Osteocyte (in vitro differentiated cells): Measurements from ENCODE around the gene SYNDIG1. TPM values are rescaled to one million over a fixed set of nuclear protein-coding genes. Genes with fewer than 3 reads are reported as not detected.
A peak's percentile ranks its signal among the peaks of the same experiment; 100 is the strongest.

Experiments
- DNase-seq: peaks from one replicate; pipeline ENCODE4 v3.0.0; 2021; ENCODE audit warnings: mixed read lengths; ENCODE audit not compliant: unreplicated experiment; ENCODE audit errors: extremely low spot score
- H3K27ac Mint-ChIP-seq: one replicate; pipeline ENCODE4 v1.8.0; 2021; ENCODE audit warnings: mild to moderate bottlenecking, mixed read lengths; ENCODE audit not compliant: unreplicated experiment
- H3K27me3 Mint-ChIP-seq: one replicate; pipeline ENCODE4 v1.8.0; 2021; ENCODE audit warnings: mixed read lengths; ENCODE audit not compliant: unreplicated experiment
- H3K36me3 Mint-ChIP-seq: one replicate; pipeline ENCODE4 v1.8.0; 2021; ENCODE audit warnings: mixed read lengths; ENCODE audit not compliant: unreplicated experiment
- H3K4me1 Mint-ChIP-seq: one replicate; pipeline ENCODE4 v1.8.0; 2021; ENCODE audit warnings: mixed read lengths; ENCODE audit not compliant: unreplicated experiment
- H3K4me3 Mint-ChIP-seq: one replicate; pipeline ENCODE4 v1.8.0; 2021; ENCODE audit warnings: mild to moderate bottlenecking, moderate library complexity, mixed read lengths; ENCODE audit not compliant: unreplicated experiment
- H3K9me3 Mint-ChIP-seq: one replicate; pipeline ENCODE4 v1.8.0; 2021; ENCODE audit warnings: mixed read lengths; ENCODE audit not compliant: unreplicated experiment
- CTCF ChIP-seq: fragments of 200-600 bp; sonication (generic); IDR thresholded peaks from 2 replicates; pipeline ENCODE4 v1.5.0; 2021; ENCODE audit warnings: antibody characterized with exemption, mild to moderate bottlenecking, moderate library complexity
- total RNA-seq: library from RNA; stranded (reverse); gene quantifications from 2 replicates; pipeline ENCODE4 v1.2.1, GENCODE V29; 2021

SYNDIG1 gene
- total RNA-seq, 1 donor from 2014 or later, result 0.40 TPM

DNA sequence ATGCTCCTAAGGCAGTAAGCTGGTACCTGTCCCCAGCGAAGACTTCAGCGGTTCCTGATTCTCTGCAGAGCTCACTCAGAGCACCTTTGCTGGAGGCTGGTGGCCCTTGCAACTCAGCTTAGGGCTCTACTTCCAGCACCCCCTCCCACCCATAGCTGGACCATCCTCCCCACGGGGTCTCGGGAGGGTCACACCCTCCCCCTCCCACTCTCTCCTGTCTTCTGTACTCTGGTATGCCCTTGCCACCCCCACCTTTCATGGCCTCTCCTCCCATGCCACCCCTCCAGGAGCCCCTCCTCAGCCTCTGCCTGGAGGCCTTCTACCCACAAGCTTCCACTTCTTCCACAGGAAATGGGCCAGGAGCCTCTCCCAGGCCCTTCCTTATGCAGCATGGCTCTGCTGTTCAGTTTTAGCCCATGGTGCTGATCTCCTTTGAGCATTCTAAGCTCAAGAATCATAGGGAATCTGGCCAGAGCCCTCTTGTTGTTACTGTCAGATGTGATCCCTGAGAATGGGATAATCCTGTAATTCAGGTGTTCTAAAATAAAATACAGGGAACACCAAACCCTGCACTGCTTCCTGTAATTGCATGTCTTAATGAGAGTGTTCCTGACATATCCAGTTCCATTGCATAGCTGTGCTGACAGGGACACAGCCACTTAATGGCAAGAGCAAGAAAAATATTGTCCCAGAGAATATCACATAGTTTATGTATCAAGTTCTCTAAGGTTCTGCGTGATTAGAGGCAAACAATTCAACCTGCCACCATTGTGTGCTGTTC lies 142.1 kb downstream of the SYNDIG1 start:
- no peak for TF ChIP-seq CTCF
- H3K27me3 Mint-ChIP-seq, result peaks cover 3% of the 10 kb centered on the region
- no peaks in the 10 kb centered on the region for H3K36me3 Mint-ChIP-seq
- no peaks in the 10 kb centered on the region for H3K9me3 Mint-ChIP-seq
- peaks cover 9% of the 10 kb centered on the region for H3K4me1 Mint-ChIP-seq
- no peak overlapping the region for H3K4me3 Mint-ChIP-seq
- H3K27ac Mint-ChIP-seq, result no peak overlapping the region
- DNase-seq, result no peak

- H3K9me3 Mint-ChIP-seq, result no peaks in the 10 kb centered on the region
- peak; percentile 84 for DNase-seq
- peaks cover 3% of the 10 kb centered on the region for H3K27me3 Mint-ChIP-seq
- no peak overlapping the region for H3K4me3 Mint-ChIP-seq
- no peaks in the 10 kb centered on the region for H3K36me3 Mint-ChIP-seq
- peaks cover 9% of the 10 kb centered on the region for H3K4me1 Mint-ChIP-seq
- no peak for TF ChIP-seq CTCF
- no peak overlapping the region for H3K27ac Mint-ChIP-seq
Observed at GRCh38 chr20:24612799-24613775, 143.7 kb downstream of the SYNDIG1 start.

DNA sequence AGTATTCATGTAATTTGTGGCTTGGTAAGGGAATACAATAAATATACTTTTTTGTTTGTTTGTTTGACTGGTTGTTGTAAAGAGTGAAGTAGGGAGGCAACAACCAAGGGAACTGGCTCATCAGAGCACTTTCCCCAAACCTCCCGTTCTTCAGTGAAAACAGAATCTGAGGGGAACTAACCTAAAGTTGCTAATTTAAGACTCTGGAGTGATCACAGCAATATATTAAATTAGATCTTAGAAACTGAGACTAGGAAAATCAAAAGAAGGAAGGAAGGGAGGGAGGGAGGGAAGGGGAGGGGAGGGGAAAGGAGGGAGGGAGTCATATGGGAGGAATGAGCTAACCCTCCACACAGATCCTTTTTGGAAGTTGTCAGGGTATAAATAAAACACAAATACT lies 144.9 kb downstream of the SYNDIG1 start:
- no peaks in the 10 kb centered on the region for H3K36me3 Mint-ChIP-seq
- H3K9me3 Mint-ChIP-seq, result no peaks in the 10 kb centered on the region
- peaks cover 9% of the 10 kb centered on the region for H3K4me1 Mint-ChIP-seq
- no peak overlapping the region for H3K27ac Mint-ChIP-seq
- H3K4me3 Mint-ChIP-seq, result no peak overlapping the region
- DNase-seq, result no peak
- no peak for TF ChIP-seq CTCF
- H3K27me3 Mint-ChIP-seq, result peaks cover 7% of the 10 kb centered on the region

DNA sequence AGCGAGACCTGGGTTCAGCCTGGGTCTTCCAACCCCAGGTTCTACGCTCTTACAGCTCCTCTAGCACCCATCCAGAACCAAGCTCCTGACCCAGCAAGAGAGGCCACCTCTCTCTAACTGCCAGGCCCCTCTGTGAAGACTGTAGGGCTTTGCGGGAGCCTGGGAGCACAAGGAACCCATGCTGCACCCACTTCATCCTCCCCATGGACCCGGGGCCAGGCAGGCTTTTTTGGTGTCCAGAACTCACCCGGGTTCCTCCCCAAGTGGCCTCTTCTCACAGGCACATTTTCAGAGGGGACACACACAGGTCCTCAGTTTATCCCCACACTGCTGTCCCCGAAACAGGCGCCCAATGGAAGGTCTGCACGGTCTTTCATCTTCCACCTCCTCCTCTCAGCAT lies 145.9 kb downstream of the SYNDIG1 start:
- H3K27me3 Mint-ChIP-seq, result peaks cover 11% of the 10 kb centered on the region
- H3K4me3 Mint-ChIP-seq, result no peak overlapping the region
- peaks cover 6% of the 10 kb centered on the region for H3K4me1 Mint-ChIP-seq
- no peaks in the 10 kb centered on the region for H3K36me3 Mint-ChIP-seq
- H3K27ac Mint-ChIP-seq, result no peak overlapping the region
- no peaks in the 10 kb centered on the region for H3K9me3 Mint-ChIP-seq
- TF ChIP-seq CTCF, result no peak
- peak; percentile 65 for DNase-seq
